ENCODE results near the gene AIDA. TPM values are rescaled to one million over a fixed set of nuclear protein-coding genes. Genes with fewer than 3 reads are reported as not detected.
A peak's percentile ranks its signal among the peaks of the same experiment; 100 is the strongest.

Gene AIDA
- total RNA-seq, 2 experiments from 2014 or later, result 54.3 to 61.6 TPM

DNA sequence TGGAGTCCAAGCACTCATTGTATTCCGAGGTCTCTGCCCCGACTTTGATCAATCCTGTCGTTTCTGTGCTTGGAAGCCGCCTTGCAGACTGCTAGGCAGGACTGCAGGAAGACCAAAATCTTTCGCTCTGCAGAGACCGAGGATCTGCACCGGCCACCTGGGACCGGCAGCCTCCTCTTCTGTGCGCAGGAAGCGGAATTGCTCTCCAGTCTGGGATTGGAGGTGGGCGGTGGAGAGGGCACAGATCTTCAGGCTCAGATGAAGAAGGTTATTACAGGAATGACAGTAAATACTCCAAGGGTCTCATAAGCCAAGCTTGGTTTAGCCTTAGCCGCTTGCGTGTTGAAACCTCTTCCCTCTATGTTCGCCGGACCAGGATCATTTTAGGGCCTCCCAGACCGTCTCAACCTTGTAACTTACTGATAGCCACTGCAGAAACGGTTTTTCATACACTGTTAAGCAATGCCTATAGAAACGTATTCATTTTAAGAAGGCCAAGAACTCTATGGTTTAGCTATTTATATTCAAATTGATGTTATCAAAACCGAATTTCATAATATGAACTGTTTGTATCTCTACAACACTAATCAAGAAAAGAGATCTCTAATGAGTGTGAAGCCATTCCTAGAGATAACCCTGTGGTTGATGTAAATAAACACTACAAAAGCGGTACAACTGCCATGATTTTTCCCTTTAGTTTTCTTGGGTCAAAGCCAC lies 93.3 kb downstream of the AIDA start:
- Mint-ChIP-seq H3K4me1 (ENCODE audit: low read depth) (peaks cover 25% of the 10 kb centered on the region), H3K36me3 (ENCODE audit: low read depth) (peaks cover 16% of the 10 kb centered on the region), H3K27ac (peak overlapping the region; percentile 56), H3K9me3 (no peaks in the 10 kb centered on the region), H3K27me3 (peaks cover 10% of the 10 kb centered on the region), H3K4me3 (peak overlapping the region; percentile 83)
- CTCF ChIA-PET, result interaction anchor here (1.5 to 5.0 kb wide), 2 partner anchors 15 to 154 kb away, joined by 7 to 35 read pairs; no protein-coding TSS in a partner anchor
- no peak for TF ChIP-seq CTCF (IDR thresholded peaks at IDR 0.05)
- intact Hi-C loops (cut with micrococcal nuclease), result no loop called here
- DNase-seq (peak; percentile 12), ATAC-seq (no peak)
- POLR2A ChIA-PET, result interaction anchor here (0.7 to 2.1 kb wide), 4 partner anchors 16 to 34 kb away, joined by 3 to 7 read pairs (median 4); partner anchors contain the start of gene TAF1A

Other genes starting within 250 kb of the AIDA start
- gene HHIPL2, start 164.4 kb downstream of the AIDA start, total RNA-seq, result not detected
- gene TAF1A, start 122.6 kb downstream of the AIDA start, total RNA-seq, result 10 to 100 TPM; 18.4 to 19.0 TPM
- 10 to 100 TPM; 43.1 to 44.1 TPM for gene MIA3, start 94.4 kb downstream of the AIDA start, total RNA-seq
- gene BROX, start 73 bp upstream of the AIDA start, total RNA-seq, result 10 to 100 TPM; 25.7 to 32.8 TPM
- gene FAM177B, start 24.7 kb upstream of the AIDA start, total RNA-seq, result not detected
- gene DISP1, start 102.5 kb upstream of the AIDA start, total RNA-seq, result 1 to 10 TPM; 1.8 to 2.1 TPM